Right forelimb (tissue), 1 donor: ENCODE data around the gene DBH.
"Not testable (repeated sequence)": the region's sequence is repeated elsewhere in the genome, so short reads cannot be mapped to it uniquely, and the experiment has no call there.

ENCODE experiments used
- DNase-seq: peaks from one replicate; pipeline ENCODE4 v3.0.0-alpha.2; 2018

DBH gene

GRCh38 chr9:133667759-133668450 lies 31.7 kb downstream of the DBH start:
- DNase-seq = no peak

DNA sequence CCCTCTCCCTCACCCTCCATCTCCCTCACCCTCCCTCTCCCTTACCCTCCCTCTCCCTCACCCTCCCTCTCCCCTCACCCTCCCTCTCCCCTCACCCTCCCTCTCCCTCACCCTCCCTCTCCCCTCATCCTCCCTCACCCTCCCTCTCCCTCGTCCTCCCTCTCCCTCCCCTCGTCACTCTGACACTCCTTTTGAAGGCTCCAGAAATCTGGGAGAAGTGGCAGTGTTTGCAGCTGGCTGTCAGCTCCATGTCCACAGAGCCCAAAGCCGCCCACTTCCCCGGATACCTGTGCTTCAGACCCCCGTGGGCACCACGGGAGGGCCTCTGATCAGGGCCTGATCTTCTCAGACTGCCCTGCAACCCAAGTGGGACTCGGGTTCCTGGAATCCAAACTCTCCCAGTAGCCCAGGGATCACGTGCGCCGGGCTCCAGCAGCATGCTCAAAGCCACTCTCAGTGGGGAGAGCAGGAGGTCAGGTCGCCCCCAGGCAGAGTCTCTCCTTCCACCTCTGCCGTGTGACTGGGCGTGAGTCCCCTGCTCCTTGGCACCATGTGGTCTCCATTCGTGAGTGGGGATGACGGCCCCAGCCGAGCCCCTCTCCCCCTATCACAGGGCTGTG lies 33.1 kb downstream of the DBH start:
- no peak for DNase-seq

- no peak for DNase-seq
Observed at GRCh38 chr9:133670466-133670865, 34.3 kb downstream of the DBH start.

GRCh38 chr9:133671371-133671770 lies 35.2 kb downstream of the DBH start:
- DNase-seq = no peak

DNA sequence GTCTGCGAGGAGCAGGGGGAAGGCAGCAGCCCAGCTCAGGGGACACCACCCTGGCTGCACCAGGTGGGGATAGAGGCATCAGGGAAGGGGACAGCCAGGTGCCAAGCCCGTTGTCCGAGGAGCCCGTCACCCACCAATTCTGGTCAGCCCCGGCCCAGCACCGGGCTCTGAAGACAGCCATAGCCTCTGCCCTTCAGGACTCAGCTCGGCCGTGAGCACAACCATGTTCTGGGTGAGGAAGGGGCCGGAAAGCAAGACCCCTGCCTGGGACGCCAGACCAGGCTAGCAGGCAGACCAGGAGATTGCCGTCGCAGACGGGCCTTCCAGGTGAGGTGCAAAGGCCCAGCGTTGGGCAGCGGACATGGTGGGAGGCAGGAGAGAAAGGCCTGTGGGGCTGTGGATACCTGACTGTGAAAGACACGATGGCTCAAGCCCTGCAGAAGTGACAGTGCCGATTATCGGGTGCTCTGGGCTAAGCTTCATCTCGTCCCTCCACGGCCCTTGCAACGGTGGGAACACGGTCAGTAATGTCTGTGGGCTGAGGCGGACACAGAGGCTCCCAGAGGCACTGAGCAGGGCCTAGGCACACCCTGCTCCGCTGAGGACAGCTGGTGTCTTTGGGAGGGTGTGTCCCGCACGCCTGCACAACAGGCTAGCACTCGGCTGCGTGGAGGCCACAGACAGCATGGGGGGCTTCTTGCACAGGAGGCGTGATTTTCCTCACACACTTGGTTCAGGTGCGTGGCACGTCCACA lies 36.5 kb downstream of the DBH start:
- DNase-seq = no peak

GRCh38 chr9:133673258-133673655 lies 37.1 kb downstream of the DBH start:
- DNase-seq = no peak

DNA sequence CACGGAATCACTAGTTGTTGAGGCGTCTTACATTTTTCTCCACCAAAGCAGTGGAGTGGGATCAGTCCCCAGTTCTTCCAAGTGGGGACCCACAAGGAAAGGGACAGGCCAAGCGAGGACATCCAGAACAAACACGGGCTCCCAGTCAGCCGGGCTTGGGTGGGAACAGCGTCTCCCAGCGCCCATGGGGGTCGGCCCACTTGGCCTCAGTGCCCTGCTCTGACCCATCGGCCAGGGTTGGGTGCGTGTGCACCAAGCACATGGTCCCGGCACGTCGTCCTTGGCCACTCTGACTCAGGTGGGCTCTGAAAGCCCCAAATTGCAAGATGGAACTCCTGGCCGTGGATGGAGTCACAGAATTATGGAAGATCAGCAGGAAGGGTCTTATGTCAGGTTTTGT lies 37.9 kb downstream of the DBH start:
- DNase-seq = no peak

GRCh38 chr9:133675796-133676195 lies 39.6 kb downstream of the DBH start:
- not testable (repeated sequence) for DNase-seq

GRCh38 chr9:133676450-133676849 lies 40.3 kb downstream of the DBH start:
- DNase-seq = no peak

DNA sequence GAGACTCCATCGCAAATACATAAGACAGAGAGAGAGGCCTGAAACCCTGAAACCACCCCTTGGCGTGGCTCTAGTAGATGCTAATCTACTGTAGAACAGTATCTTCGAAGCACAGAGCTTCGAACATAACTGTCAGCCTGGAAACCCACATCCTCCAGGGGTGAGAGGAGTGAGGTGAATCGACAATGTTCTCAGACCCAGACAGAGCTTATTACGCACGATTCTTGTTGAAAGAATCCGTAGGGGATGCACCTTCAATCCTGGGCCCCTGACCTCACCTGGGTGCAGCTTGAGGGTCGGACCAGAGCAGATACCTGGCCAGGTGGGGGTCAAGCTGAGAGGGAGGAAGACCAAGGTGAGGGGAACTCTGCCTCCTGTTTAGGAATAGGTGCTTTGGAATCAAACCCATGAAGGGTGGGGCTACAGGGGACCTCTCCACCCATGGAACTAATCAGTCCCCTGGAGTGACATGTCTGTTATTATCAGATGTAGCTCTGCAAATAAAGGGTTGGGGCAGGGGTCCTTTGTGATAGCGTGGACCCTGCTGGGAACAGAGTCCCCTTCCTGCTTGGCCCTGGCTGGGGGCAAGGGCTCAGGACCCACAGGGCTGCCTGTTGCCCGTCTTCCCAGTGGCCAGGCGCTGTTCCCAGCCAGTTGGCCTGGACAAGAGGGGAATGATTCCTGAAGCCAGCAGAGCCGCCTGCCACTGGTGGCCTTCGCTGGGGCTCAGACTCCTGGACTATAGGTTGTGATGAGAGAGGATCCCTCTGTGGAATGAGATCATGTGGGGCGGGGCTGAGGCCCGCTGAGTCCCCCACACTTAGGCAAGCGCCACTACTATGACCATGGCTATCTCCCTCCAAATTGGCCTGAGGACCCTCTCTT lies 41.2 kb downstream of the DBH start:
- no peak for DNase-seq

- DNase-seq = no peak
Observed at GRCh38 chr9:133679056-133679455, 42.9 kb downstream of the DBH start.

DNA sequence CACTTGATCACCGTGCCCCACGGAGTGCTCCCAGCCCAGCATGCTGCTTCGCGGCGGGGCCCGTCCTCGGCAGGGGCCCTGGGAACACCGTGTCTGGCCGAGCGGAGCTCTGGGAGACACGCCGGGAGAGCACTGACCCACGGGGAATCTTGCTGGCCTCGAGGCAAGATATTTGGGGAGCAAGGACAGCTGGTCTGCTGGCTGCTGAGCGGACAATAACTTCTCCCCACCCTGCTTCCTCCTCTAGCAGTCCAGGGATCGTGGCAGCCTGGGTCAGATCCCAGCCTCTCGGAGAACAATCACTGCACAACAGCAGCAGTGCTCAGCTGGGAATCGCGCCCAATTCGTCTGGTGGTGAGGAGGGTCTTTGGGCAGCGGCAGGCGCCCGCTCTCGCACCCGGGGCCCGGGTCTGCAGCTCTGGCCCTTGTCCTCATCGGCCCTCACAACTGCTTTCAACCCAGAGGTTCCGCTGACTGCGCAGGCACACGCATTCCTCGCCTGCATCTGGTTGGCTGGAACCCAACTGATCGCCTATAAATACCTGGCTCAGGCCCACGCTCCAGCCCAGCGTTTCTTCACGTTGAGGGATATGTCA lies 43.4 kb downstream of the DBH start:
- no peak for DNase-seq

DNA sequence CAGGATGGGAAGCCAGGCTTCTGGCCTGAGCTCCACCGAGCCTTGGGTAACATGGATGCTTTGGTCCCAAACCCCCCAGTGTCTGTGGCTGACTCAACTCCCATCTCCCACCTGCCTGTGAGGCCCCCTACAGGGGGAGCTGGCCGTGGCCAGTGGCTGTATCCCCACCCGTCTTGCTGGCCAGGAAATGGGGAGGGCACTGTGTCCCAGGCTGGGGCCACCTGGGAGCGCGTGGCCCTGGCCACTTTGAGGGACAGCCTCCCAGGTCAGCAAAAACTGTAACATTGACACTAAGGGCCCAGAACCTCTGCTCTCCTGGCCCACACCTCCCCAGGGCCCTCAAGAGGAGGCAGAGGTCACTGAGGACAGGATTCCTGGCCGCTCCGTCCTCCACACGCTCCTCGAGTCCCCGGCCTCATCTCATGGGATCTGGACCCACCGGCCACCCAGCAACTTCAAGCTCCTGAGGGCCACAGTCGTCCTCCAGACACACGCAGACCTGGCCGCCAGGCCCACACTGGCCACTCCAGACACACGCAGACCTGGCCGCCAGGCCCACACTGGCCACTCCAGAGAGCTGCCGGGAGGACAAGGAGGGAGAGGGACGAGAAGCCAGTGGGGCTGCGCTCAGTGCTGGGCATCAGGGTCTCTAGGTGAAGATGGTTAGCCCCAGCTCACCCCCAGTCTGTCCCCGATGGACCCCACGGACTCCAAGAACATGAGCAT lies 44.2 kb downstream of the DBH start:
- DNase-seq = no peak

- no peak for DNase-seq
Observed at GRCh38 chr9:133680976-133681657, 45.0 kb downstream of the DBH start.

GRCh38 chr9:133681658-133682306 lies 45.6 kb downstream of the DBH start:
- DNase-seq = no peak

GRCh38 chr9:133682818-133683585 lies 46.8 kb downstream of the DBH start:
- peak; percentile 74 for DNase-seq

DNA sequence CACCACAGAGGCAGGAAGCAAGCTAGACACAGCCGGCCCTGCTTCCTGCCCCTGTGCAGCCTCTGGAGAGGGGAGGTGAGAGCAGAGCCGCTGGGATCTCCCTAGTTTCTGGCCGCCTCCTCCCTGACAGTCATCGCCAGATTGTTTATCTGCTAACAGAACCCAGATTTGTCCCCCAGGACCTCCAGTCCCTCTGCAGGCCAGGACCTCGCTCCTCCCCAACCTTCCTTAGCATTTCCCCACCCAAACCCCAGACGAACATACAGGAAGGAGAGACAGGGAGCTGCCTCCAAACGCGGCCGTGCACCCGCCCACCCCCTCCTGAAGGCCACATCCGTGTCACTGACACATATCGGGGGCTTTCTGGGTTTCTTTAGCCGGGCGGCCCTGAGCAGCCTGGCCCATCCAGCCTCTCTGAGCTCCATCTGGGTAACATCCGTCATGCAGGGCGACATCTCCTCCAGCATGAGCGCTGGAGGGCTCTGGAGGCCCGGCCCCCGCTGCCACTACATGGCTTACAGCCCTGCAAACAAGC lies 47.5 kb downstream of the DBH start:
- DNase-seq = peak; percentile 76

GRCh38 chr9:133684121-133684935 lies 48.2 kb downstream of the DBH start:
- DNase-seq = no peak

DNA sequence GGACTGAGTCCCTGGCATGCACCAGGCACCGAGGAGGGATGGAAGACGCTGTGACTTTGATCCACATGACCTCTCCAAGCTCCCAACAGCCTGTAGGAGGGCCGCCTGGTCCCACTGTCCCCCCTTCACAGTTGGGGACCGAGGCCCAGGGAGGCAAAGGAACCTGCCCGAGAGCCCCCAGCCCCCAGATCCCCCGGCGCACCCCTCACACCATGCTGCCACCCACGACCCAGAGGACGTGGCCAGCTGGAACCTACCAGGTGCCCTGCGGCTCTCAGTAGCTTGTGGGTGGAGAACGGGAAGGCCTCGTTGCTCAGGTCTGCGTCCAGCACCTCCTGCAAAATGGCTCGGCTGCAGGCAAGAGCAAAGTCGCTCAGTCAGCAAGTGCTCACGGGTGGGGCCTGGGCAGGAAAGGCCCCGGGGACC lies 48.8 kb downstream of the DBH start:
- no peak for DNase-seq
